ENCODE measurements around the gene TOMM5.
"Not testable (repeated sequence)": the region's sequence is repeated elsewhere in the genome, so short reads cannot be mapped to it uniquely, and the experiment has no call there.

The TOMM5 gene

DNA sequence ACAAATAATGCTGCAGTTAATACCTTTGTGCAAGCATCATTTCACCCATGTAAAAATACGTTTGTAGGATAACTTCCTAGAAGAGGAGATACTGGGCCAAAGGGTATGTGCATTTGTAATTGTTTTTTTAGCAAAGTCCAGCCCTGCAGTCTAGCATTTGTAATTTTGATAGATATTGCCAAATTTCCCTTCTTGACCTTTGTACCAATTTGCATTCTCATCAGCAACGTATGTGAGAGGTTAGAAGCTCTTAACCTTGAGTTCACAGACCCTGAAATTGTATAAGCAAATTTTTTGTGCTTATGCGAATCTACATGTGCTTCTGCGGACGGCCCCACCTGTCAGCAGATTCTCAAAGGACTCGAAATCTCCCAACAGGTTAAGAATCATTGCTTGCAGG, 18.6 kb upstream of the TOMM5 start:
- no peak for DNase-seq

DNA sequence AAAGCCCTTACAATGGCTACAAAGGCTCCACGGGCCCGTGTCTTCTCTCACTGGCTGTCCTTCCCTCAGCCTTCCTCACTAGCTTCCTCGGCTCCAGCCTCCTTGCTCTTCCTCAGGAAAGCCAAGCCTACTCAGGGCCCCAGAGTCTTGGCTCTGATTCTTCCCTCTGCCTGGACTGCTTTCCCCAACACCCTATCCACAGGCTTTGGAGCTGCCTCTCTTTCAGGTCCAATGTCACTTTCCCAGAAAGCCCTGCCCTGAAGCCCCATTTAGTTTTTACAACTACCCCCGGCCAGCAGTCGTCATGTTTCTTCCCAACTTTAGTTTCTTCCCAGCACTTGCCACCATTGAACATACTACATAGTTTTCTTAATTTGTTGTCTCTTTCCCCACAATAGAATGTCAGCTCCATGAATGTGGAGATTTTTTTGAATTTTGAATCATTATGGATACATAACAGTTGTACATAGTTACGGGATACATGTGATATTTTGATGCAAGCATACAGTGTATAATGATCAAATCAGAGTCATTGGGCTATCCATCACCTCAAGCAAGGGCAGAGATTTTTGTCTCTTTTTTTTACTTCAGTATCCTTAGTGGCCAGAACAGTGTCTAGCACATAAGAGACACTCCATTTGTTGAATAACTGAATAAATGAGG, 17.5 kb upstream of the TOMM5 start:
- DNase-seq, result no peak

DNA sequence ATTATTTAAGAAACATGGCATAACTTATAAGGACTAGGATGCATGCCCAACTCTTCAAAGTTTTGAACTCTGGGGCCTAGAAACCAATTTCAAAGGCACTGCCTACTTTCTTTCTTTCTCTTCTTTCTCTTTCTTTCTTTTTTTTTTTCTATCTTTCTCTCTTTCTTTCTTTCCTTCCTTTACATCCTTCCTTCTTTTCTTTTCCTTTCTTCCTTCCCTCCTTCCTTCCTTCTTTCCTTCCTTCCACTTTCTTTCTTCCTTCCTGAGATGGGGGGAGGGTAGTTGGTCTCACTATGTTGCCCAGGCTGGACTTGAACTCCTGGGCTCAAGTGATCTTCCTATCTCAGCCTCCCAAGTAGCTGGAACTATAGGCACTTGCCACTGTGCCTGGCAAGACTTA, 15.9 kb upstream of the TOMM5 start:
- no peak for DNase-seq

DNA sequence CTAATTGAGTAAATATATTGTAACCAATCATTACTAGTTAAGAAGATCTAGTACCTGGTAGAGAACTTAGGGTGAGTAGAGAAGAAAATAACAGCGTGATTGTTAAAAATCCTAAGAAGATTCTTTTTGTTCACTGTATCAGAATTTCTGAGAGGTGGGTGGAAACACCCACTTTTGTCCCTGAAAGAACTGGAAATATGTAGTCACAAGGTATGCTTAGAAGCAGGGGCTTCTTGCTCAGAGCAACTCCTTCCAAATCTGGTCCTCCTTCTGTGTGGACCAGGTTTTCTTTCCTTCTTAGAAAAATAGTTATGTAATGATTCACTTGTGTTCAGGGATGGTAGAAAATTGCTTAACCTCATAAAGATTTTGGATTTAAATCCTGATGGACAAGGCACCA, 11.9 kb upstream of the TOMM5 start:
- no peak for DNase-seq

DNA sequence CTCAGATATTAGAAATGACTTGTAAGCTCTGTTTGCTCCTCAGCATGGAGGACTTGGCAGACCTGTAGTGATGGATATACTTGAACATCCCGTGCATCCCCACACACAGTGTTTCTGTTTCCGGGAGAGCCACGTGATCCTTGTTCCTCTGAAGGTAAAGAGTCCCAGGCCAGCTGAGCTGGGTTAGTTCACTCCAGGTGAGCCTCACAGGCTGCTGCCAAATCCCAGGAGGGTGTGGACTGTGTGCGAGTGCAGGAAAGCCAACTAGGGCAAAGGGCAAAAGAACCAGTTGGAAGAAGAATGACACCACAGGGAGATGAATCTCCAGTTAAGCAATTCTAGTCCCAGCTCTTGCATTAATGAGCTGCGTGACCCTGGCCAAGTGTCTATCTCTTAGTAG, 10.4 kb upstream of the TOMM5 start:
- DNase-seq, result no peak

DNA sequence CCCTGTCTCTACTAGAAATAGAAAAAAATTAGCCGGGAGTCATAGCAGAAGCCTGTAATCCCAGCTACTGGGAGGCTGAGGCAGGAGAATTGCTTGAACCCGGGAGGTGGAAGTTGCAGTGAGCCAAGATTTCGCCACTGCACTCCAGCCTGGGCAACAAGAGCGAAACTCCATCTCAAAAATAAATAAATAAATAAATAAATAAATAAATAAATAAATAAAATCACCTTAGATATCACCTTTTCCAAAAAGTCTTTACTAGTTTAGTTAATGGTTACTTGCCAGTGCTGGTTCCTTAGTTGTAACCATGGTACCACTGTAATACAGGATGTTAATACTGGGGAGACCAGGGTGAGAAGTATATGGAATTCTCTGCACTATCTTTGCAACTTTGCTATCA, 9.7 kb upstream of the TOMM5 start:
- not testable (repeated sequence) for DNase-seq

DNA sequence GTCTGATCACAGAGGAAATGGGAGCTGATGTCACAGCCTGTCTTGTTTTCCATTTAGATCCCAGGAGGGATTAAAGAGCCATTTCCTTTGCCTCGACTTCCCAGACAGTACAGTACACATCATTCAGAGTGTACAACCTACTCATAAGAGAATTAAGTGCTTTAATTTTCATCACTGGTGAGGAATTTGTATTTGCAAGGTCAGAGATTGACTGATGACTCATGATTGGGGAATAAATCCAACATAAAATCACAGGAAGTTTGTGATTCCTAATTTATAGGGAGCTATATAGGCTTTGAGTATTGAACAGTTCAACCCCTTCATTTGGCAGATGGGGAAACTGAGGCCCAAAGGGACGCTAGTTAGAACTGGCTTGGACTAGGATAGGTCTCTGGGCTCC, 4.1 kb upstream of the TOMM5 start:
- no peak for DNase-seq

DNA sequence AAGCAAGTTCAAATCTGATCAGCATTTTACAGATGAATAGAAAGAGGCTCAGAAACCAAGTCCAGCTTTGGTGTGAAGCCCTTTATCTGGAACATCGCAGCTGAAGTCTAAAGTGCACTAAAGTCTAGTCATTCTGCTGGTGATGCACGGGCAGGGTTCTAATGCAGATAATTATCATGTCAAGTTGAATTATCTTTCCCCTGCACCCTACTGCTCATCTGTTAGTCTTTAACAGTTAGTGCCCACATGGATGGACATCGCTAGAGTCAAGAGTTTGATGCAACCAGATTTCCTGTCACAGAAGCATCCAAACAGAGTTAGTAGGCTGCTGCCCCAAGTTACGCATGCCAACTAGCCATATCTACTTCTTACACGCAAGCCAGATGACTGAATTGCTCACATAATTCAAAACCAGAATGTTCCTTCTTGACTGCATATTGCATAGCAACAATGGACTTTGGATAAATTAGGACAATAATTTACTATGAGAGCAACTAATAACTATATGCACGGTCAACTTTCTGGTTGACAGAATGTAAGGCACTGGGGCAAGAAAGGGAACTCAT, 1.6 kb upstream of the TOMM5 start:
- no peak for DNase-seq

DNA sequence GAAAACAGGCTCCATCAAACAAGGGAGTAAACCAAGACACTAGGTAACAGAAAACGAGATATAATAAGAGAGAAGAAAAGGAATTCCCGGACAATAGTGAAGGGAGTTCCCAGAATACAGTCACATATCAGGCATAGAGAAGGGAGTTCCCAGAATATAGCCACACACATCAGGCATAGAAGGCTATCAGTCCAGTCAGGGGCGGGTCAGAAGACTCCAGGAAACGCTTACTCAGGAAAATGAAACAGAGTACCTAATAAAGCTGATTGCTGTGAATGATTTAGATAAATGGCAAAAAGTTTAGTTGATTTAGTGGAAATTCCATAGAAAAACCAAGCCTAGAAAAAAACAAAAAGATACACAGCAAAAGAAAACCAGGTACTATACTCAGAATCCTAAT, 4.9 kb downstream of the TOMM5 start:
- DNase-seq, result no peak

DNA sequence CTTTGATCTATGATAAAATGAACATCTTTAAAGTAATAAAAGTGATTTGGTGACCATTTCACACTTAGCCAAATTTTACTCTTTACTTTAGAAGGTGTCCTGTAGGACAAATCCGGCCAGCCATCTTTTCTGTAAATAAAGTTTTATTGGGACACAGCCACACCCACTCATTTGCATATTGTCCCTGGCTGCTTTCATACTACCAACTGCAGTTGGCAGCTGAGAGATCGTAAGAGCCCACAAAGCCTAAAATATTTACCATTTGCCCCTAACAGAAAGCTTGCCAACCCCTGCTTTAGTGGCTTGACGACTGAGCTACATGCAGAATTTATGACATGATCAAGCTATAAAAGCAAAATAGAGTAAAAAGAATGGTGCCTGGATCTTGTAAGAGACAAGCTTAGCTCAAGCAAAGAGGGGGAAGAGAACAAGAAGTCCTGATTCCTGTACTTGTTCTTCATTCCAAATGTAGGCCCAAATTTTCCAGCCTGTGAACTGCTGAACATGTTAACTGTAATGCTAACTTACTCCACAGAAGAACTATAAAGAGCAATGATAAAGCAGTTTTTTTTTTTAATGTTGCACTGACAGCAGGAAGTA, 8.8 kb downstream of the TOMM5 start:
- no peak for DNase-seq

DNA sequence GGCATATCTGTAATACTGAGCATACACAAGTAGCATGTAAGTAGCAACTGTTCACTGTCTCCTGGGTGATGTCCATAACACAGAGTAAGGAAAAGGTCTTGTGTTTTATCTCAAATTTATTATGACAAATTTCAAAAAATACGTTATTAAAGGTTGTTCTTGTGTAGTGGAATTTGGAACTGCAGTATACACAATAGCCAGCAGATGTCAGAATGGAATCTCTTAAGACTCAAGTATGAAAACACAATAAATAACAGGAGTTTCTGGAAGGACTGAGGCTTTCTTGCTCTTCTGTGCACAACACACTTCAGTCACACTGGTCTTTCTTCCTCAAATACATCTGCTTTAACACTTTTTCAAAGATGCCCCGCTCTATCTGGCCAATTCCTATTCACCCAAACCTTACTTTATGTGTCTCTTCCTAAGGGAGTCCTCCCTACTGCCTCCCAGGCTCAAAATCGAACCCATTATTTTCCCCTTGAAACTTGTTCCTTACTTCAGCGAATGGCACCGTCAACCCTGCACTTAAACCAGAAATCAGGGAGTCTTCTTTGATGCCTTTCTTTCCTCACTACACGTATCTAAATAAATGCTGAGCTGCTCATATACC, 9.7 kb downstream of the TOMM5 start:
- peak; percentile 40 to 69 (median 51) for DNase-seq

DNA sequence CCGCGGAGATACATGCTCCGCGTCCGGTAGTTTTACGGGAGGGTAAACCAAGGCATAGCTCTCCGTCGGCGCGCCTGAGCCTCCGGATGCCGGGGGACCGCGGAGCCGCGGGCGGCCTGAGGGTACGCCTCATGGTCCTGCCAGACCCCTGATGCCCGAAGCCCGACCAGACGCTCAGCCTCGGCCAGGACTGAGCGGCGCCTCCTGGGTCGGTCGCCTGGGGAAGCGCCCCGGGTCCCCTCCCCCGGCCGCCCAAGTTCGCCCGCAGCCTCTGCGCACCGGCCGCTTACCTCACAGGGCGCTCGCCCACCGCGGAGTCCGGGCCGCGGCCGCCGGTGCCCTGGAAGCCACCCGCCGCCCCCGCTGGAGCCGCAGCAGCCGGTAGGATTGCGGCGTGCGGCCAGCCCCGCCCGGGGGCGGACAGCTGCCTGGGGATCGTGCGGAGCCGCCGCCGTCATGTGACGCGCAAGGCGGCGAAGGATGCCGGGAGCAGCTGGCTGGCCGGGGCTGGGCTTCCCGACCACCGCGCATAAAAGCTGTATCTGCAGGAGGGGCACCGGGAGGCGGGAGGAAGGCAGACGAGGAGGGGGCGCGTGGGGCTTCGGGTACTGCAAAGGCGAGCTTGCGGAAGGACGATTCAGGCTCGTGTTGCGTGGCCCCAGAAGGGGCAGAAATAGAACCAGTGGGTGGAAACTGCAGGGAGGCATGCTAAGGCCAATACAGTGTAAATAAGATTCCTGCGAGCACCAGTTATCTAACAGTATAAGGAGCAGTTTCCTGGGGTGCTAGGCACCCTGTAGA, 16.3 kb downstream of the TOMM5 start, which contains the start of gene FBXO10:
TSS of gene FBXO10 (minus strand) at position 460 of the 801 bp plus-strand sequence. CDS start 34,612 bp downstream, outside the sequence.
- peak; percentile 79 to 93 (median 87) for DNase-seq

DNA sequence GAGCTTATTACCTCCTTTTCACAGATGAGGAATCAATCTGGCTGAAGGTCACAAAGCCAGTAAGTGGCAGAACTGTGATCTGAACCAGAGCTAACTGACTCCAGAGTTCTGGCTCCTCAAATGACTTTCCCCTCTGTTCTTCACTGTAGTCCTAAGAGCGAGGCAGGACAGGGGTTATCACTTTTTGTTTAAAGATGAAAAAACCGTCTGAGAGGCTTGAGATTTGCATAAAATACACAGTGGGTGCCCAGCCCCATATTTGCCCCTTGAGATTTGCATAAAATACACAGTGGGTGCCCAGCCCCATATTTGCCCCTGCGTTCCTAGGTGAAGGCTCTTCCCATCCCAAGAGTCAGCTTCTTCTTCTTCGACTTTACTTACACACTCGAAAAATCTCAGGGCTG, 16.9 kb downstream of the TOMM5 start:
- peak in 1 of 4 experiments; percentile 23 for DNase-seq

DNA sequence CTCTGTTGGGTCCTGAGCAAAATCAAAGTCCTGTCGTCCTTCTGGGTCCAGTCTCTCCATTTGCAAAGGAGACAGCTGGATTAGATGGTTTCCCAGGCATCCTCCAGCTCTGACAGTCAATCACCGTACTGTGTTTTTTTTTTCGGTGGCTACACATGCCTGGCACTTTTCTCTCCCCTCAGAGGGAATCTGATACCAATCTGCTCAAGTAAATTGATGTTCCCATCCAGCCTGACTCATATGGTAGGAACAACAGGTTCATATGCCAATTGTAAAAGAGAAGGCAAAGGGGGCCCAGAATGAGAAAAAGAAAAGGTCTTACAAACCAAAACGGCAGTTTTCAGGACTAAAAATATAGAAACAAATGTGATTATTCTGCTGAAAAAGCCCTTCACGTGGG, 17.4 kb downstream of the TOMM5 start:
- no peak for DNase-seq

DNA sequence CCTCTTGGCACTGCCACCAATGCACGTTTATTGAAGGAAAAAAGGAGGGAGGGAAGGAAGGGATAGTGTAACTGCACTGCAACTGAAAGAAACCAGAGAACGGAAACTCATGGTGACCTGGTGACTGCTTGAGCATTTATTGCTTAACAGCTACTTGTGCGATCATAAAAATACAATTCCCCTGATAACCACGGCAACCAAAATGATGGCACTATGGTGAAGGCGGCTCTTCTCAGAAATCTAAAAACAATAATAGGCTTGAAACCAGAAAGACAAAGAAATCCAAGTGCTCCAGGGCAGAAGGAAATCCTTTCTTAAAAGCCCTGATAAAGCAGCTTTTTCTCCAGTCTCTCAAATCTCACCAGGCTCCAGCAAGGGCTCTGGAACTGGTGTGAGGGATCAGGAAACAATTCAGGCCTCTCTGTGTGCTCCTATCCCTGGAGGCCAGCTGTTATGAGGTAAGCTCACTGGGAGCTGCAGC, 18.1 kb downstream of the TOMM5 start:
- DNase-seq, result peak; percentile 25 to 46 (median 34)

DNA sequence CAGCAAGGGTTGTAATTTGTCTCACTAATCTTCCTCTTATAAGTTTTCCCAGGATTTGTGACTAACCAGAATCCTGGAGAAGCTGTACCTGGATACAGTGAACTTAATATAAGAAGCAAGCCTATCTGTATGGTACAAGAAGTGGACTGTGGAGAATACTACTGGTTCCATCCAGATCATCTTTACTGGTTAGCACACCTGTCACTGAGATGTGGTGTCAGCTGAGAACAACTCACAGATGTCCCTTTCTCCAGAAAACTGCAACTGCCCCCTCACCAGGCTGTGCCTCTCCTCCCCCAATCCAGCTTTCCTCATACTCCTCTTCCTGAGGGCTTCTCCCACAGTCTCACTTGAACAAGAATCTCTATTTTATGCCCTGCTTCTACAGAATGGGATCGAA, 21.1 kb downstream of the TOMM5 start:
- no peak for DNase-seq

DNA sequence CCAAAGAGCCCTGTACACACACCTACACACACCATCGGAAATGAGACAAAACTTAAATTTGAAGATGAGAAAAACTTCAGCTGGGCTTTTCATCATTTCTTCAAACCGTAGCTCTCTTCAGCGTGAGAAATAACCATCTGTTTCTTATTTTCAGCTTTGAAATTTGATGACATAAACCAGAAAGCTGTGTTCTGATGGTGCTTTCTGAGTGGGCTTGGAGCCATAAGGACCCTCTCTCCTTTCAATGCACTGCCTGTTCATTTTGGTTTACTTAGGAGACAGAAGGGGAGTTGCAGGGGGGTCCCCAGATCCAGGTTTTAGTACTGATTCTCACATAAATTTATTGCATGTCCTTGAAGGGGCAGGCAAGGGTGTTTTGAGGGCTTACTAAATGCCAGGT, 25.7 kb downstream of the TOMM5 start:
- no peak for DNase-seq

DNA sequence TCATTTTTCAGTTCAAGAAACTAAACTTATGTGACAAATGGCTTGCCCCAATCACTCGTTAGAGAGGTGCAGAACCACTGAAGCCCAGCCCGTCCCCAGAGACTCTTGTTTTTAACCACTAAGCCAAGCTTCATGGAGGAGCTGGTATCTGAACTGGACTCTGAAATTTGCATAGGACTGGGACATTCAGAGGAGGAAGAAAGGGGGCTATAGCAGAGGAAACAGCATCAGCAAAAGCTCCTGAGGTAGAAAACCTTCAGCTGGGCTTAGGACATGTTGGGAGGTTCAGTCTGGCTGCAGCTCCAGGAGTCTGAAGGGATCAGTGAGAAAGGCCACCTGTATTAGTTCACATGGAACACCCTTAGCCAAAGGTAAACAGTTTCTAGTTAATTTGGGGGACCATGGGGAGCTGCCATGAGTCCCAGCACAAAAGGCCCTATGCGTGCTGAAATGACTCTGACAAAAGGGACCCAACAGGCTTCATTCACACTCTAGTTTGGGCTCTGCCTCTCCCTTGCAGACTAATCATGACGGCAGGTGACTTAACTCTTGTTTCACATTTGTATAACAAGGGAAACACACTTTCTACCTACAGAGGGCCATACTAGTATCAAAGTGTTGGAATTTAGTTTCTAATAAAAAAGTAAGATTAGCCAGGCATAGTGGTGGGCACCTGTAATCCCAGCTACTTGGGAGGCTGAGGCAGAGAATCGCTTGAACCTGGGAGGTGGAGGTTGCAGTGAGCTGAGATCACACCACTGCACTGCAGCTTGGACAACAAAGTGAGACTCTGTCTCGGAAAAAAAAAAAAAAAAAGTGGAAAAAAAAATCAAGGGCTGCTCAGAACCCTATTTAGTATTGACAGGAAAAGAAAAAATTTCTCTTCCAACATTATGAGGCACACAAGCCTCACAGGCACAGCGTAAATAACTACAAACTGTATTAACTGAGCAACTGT, 26.5 kb downstream of the TOMM5 start:
- DNase-seq, result no peak

DNA sequence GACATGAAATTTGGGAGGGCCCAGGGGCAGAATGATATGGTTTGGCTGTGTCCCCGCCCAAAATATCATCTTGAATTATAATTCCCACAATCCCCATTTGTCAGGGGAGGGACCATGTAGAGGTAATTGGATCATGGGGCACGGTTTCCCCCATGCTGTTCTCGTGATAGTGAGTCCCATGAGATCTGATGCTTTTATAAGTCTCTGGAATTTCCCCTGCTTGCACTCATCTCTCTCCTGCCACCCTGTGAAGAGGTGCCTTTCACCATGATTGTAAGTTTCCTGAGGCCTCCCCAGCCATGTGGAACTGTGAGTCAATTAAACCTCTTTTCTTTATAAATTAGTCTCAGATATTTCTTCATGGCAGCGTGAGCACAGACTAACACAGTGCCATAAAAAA, 27.5 kb downstream of the TOMM5 start:
- no peak for DNase-seq

DNA sequence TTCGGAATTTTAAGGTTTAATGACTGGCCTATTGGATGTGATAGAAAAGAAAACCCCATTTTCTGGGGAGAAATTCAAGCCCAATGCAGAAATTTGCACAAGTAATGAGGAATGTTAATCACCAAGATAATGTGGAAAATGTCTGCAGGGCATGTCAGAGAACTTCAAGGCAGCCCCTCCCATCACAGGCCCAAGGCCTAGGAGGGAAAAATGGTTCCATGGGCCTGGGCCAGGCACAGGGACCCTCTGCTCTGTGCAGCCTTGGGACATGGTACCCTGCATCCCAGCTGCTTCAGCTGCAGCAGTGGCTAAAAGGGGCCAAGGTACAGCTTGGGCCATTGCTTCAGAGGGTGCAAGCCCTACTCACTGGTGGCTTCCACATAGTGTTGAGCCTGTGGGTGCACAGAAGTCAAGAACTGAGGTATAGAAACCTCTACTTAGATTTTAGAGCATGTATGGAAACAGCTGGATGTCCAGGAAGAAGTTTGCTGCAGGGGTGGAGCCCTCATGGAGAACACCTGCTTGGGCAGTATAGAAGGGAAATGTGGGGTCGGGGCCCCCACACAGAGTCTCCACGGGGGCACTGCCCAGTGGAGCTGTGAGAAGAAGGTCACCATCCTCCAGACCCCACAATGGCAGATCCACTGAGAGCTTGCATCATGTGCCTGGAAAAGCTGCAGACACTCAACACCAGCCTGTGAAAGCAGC, 28.4 kb downstream of the TOMM5 start:
- DNase-seq, result no peak

DNA sequence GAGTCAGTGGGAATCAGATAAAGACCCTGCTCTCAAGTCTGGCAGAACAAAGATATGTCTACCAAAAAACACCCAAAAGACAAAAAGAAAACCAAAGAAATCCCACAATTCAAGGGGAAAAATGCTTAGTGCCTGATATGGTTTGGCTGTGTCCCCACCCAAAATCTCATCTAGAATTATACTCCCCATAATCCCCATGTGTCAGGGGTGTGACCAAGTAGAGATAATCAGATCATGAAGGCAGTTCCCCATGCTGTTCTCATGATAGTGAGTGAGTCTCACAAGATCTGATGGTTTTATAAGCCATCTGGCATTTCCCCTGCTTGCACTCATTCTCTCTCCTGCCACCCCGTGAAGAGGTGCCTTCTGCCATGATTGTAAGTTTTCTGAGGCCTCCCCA, 29.6 kb downstream of the TOMM5 start:
- DNase-seq, result peak in 1 of 4 experiments; percentile 19
